Stimulated activated naive CD8-positive, alpha-beta T cell treated with anti-CD3 and anti-CD28 coated beads, Interleukin-15, Interleukin-2, amounts not matched to agents 100 ng/mL and 50 ng/mL, for 24 hours (primary cell): Measurements from ENCODE around the gene ABTB2.
"Not testable (repeated sequence)": the region's sequence is repeated elsewhere in the genome, so short reads cannot be mapped to it uniquely, and the experiment has no call there.

Source experiments
- H3K27ac Mint-ChIP-seq: one replicate; pipeline ENCODE4 v1.8.0; 2021; ENCODE audit warnings: mild to moderate bottlenecking, mixed read lengths
- H3K27me3 Mint-ChIP-seq: one replicate; pipeline ENCODE4 v1.8.0; 2021; ENCODE audit warnings: mixed read lengths
- H3K36me3 Mint-ChIP-seq: one replicate; pipeline ENCODE4 v1.8.0; 2021; ENCODE audit warnings: low read depth, mixed read lengths
- H3K4me1 Mint-ChIP-seq: one replicate; pipeline ENCODE4 v1.8.0; 2021; ENCODE audit warnings: low read depth, mixed read lengths
- H3K4me3 Mint-ChIP-seq: one replicate; pipeline ENCODE4 v1.8.0; 2021; ENCODE audit warnings: mild to moderate bottlenecking, mixed read lengths
- H3K9me3 Mint-ChIP-seq: one replicate; pipeline ENCODE4 v1.8.0; 2021; ENCODE audit warnings: mixed read lengths

ABTB2 gene

DNA sequence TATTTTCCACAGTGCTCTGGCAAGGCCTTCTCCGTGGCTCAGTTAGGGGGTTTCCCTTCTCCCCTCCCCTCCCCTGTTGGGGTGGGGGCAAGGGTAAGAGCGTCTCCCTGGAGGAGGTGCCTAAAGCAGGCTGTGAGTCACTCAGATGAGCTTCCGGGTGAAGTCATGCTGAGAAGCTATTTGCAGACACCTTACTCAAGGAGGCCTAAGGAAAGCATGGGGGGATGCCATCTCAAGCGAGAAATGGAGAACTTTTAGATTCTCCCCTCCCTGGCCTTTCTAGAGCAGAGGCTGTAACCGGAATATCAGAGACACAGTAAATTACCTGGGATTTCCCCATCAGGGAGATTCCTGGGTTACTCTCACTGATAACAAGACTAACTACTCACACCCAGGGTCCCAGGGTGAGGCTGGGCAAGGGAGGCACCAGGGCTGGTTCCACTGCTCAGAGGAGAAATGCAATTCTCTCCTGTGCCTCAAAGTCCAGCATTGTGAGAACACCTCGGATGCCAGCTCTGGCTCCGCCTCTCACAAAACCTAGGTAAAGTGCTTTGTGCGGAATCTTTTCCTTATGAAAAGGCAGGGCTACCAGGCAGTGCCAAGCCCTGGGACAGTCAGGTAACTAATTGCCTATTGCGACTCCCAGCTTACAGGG lies 123.6 kb downstream of the ABTB2 start:
- peak overlapping the region; percentile 38 for H3K4me3 Mint-ChIP-seq

DNA sequence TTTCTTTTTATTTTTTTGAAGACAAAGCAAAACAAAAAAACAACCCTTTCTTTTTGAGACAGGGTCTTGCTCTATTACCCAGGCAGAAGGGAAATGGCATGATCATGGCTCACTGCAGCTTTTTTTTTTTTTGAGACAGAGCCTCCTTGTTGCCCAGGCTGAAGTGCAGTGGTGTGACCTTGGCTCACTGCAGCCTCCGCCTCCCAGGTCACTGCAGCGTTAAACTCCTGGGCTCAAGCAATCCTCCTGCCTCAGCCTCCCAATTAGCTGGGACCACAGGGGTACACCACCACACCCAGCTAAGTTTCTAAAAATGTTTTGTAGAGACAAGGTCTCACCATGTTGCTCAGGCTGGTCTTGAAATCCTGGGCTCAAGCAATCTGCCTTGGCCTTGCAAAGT lies 124.6 kb downstream of the ABTB2 start:
- no peaks in the 10 kb centered on the region for H3K36me3 Mint-ChIP-seq
- H3K4me3 Mint-ChIP-seq, result no peak overlapping the region
- H3K4me1 Mint-ChIP-seq, result peaks cover 67% of the 10 kb centered on the region
- H3K9me3 Mint-ChIP-seq, result no peaks in the 10 kb centered on the region
- H3K27ac Mint-ChIP-seq, result no peak overlapping the region
- H3K27me3 Mint-ChIP-seq, result no peaks in the 10 kb centered on the region

More for the DNA sequence above, 123.6 kb downstream of the ABTB2 start:
- H3K36me3 Mint-ChIP-seq, result no peaks in the 10 kb centered on the region
- H3K27ac Mint-ChIP-seq, result peak overlapping the region; percentile 70
- H3K9me3 Mint-ChIP-seq, result no peaks in the 10 kb centered on the region
- peaks cover 77% of the 10 kb centered on the region for H3K4me1 Mint-ChIP-seq
- H3K27me3 Mint-ChIP-seq, result no peaks in the 10 kb centered on the region

DNA sequence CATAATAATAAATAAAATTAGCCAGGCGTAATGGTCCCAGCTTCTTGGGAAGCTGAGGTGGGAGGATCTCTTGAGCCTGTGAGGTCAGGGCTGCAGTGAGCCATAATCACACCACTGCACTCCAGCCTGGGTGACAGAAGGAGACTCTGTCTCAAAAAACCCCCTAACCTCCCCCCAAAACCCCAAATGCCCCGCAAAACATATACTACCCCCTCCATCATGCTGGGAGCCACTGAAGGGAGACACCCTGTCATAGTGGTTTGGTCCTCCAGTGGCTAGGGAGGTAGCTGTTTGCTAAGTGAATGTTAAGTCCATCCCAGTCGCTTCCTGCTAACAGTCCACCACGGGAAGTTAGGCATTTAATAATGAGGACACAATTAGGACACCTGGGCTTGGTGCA lies 125.0 kb downstream of the ABTB2 start:
- H3K27me3 Mint-ChIP-seq, result no peaks in the 10 kb centered on the region
- H3K9me3 Mint-ChIP-seq, result no peaks in the 10 kb centered on the region
- H3K27ac Mint-ChIP-seq, result peak overlapping the region; percentile 61
- peaks cover 64% of the 10 kb centered on the region for H3K4me1 Mint-ChIP-seq
- H3K36me3 Mint-ChIP-seq, result no peaks in the 10 kb centered on the region
- H3K4me3 Mint-ChIP-seq, result no peak overlapping the region

DNA sequence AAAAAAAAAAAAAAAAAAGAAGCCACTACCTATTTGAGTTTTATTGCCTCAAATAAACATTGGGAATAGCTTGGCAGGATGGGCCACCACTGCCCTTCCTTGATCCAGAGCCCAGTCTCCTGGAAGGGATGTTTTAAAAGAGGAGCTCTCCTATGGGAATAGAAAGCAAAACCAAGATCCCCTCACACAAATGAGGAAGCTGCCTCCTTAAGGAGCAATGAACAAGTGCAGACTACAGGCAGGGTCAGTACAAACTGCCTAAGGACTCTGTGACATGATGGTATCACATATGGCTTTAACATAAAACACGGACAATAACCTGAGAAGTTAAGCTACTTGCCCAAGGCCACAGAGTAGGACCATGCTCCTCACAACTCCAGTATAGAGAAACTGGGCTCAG lies 131.6 kb downstream of the ABTB2 start:
- Mint-ChIP-seq H3K4me1 (peaks cover 19% of the 10 kb centered on the region), H3K4me3 (no peak overlapping the region), H3K27me3 (no peaks in the 10 kb centered on the region), H3K27ac (no peak overlapping the region), H3K9me3 (no peaks in the 10 kb centered on the region), H3K36me3 (no peaks in the 10 kb centered on the region)

DNA sequence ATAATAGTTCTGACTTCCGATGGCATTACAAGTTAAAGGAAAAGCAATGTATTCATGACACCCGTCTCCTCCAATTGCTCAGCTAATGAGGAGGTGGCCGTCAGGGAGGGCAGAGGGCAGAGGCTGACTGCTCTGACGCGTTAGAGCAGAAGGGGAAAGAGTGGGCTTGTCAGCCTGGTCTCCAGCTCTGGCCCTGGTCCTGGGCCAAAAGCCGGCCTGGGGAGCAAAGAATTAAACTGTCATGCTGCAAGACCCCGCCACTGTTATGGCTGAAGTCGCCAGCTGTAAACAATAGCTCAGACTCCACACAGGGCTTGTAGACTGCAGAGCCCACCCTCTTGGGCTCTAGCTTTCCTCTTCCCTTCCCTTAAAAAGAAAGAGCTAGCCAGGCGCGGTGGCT lies 132.7 kb downstream of the ABTB2 start:
- Mint-ChIP-seq H3K4me1 (peaks cover 9% of the 10 kb centered on the region), H3K27ac (no peak overlapping the region), H3K4me3 (no peak overlapping the region), H3K9me3 (no peaks in the 10 kb centered on the region), H3K36me3 (no peaks in the 10 kb centered on the region), H3K27me3 (no peaks in the 10 kb centered on the region)

DNA sequence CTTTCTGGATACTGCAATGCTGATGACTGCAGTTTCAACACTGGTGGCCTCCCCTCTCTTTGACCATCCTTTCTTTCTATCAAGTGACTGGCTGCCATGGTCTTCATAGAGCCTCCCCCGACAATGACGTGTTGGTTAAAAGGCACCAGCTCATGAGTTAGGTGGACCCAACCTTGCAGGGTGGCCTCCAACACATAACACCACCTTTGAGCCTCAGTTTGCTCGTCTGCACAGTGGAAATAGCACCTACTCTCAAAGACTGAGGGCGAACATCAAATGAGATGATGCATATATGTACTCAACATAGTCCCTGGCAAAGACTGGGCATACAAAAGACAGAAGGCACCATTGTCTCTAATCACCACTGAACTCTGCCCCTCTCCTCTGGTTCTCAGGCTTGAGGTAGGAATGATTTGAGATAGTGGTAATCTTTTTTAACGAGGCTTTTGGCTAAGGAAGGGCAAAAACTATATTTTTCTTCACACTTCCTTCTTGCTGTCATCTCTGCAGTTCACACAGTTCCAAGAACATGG lies 133.3 kb downstream of the ABTB2 start:
- Mint-ChIP-seq H3K36me3 (no peaks in the 10 kb centered on the region), H3K27me3 (no peaks in the 10 kb centered on the region), H3K9me3 (no peaks in the 10 kb centered on the region), H3K4me1 (peaks cover 5% of the 10 kb centered on the region), H3K27ac (no peak overlapping the region), H3K4me3 (no peak overlapping the region)

DNA sequence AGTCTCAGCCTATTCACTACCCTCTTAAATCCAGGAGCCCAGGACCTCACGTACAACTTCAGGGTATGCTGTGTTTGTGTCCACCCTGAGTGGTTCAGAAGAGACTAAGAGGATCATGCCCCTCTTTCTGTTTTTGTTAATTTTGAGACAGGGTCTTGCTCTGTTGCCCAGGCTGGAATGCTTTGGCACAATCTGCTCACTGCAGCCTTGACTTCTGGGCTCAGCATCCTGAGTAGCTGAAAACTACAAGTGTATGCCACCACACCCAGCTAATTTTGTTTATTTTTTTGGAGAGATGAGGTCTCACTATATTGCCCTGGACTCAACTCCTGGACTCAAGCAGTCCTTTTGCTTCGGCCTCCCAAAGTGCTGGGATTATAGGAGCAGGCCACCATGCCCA lies 133.9 kb downstream of the ABTB2 start:
- no peaks in the 10 kb centered on the region for H3K36me3 Mint-ChIP-seq
- H3K9me3 Mint-ChIP-seq, result no peaks in the 10 kb centered on the region
- H3K4me1 Mint-ChIP-seq, result peaks cover 5% of the 10 kb centered on the region
- H3K27ac Mint-ChIP-seq, result no peak overlapping the region
- H3K4me3 Mint-ChIP-seq, result no peak overlapping the region
- H3K27me3 Mint-ChIP-seq, result peaks cover under 1% of the 10 kb centered on the region

DNA sequence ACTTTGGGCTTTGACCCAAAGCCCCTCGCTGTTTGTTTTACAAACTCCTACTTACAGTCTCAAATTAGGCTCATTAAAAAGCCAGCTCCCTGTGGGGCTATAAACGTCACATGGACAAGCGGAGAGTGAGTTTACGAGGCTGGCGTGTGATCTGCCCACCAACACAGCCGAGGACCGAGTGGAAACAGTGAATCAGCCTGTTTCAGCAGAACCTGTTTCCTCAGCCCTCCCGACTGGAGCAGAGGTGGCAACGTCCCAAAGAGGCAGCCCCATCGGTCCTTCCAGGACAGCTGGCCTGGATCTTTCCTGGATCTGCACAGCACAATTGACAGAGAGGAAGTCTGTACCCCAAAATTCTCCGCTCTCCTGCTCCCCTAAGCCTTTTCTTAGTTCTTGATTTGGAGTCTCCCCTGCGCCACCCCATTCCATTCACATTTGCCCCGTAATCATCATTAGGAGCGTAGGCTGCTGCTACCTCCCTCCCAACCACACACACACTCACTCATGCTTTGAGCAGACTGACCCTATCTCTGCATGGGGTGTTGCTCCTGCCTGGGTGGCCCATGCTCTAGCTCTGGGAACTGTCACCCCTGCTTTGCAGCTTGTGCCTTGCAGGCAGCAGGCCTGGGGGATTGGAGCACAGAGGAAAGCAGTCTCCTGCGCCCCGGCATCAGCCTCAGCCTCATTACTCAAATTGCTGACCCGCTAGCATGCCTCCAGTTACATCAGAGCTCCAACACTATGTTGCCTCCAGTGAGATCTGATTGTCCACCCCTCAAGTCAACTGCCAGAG lies 134.6 kb downstream of the ABTB2 start:
- H3K27me3 Mint-ChIP-seq, result peaks cover 3% of the 10 kb centered on the region
- H3K4me1 Mint-ChIP-seq, result peaks cover 5% of the 10 kb centered on the region
- no peak overlapping the region for H3K4me3 Mint-ChIP-seq
- H3K9me3 Mint-ChIP-seq, result no peaks in the 10 kb centered on the region
- no peaks in the 10 kb centered on the region for H3K36me3 Mint-ChIP-seq
- H3K27ac Mint-ChIP-seq, result no peak overlapping the region

DNA sequence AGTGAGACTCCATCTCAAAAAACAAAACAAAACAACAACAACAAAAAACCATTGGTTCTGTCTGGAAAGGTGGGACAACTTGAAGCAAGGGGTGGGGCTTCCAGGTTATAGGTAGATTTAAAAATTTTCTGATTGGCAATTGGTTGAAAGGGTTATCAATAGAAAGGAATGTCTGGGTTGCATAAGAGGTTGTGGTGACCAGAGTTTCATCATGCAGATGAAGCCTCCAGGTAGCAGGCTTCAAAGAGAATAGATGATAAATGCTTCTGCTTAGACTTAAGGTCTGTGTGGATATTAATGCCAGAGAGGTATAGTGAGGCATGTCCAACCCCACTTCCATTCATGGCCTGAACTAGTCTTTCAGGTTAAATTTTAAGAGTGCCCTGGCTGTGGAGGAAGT lies 135.8 kb downstream of the ABTB2 start:
- H3K4me3 Mint-ChIP-seq, result no peak overlapping the region
- H3K36me3 Mint-ChIP-seq, result no peaks in the 10 kb centered on the region
- peaks cover 3% of the 10 kb centered on the region for H3K27me3 Mint-ChIP-seq
- peaks cover 5% of the 10 kb centered on the region for H3K4me1 Mint-ChIP-seq
- H3K27ac Mint-ChIP-seq, result no peak overlapping the region
- no peaks in the 10 kb centered on the region for H3K9me3 Mint-ChIP-seq

DNA sequence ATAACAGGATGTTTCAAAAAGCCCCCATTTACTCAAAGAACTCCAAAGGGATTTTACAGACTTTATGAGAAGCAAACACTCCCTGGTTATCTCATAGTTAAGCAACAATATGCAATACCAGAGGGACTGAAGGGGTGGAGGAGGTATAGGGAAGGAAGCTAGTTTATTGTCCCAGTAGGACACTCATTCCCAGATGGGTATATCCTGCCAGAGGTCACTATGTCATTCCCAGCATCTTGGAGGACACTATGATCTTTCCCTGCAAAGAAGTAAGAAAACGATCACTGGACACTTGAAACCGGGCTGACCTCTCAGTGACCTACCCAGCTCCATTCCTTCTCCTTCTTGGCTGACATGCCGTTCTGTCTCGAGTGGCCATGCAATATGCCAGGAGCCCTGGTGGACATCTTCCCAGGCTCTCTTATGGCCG lies 137.9 kb downstream of the ABTB2 start:
- Mint-ChIP-seq H3K36me3 (no peaks in the 10 kb centered on the region), H3K27me3 (peaks cover 3% of the 10 kb centered on the region), H3K27ac (no peak overlapping the region), H3K4me3 (no peak overlapping the region), H3K9me3 (no peaks in the 10 kb centered on the region), H3K4me1 (peaks cover 16% of the 10 kb centered on the region)

DNA sequence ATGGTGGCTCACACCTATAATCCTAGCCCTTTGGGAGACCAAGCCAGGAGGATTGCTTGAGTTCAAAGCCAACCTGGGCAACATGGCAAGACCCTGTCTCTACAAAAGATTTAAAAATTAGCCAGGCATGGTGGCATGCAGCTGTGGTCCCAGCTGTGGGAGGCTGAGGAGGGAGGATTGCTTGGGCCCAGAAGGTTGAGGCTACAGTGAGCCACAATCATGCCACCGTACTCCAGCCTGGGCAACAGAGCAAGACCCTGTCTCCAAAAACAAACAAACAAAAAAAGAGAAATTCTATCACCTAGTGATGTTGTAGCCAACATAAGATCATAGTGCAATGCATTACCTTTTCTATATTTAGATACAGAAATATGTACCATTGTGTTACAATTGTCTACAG lies 138.5 kb downstream of the ABTB2 start:
- H3K27me3 Mint-ChIP-seq, result peaks cover 3% of the 10 kb centered on the region
- H3K27ac Mint-ChIP-seq, result no peak overlapping the region
- H3K36me3 Mint-ChIP-seq, result no peaks in the 10 kb centered on the region
- H3K4me3 Mint-ChIP-seq, result no peak overlapping the region
- H3K9me3 Mint-ChIP-seq, result no peaks in the 10 kb centered on the region
- peaks cover 22% of the 10 kb centered on the region for H3K4me1 Mint-ChIP-seq

DNA sequence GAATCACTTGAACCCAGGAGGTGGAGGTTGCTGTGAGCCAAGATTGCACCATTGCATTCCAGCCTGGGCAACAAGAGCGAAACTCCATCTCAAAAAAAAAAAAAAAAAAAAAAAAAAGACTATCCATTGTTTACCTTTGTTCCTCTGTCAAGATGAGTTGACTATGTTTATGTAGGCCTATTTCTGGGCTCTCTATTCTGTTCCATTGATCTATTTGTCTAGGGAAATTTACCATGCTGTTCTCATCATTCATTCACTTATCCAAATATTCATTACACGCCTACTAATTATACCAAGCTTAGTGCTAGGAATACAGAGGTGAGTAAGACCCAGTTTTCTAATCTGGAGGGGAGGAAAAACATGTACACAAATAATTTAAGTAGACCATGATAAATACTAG lies 139.1 kb downstream of the ABTB2 start:
- not testable (repeated sequence) for H3K4me3 Mint-ChIP-seq, H3K27ac Mint-ChIP-seq, H3K9me3 Mint-ChIP-seq, H3K36me3 Mint-ChIP-seq, H3K27me3 Mint-ChIP-seq
- peaks cover 28% of the 10 kb centered on the region for H3K4me1 Mint-ChIP-seq

DNA sequence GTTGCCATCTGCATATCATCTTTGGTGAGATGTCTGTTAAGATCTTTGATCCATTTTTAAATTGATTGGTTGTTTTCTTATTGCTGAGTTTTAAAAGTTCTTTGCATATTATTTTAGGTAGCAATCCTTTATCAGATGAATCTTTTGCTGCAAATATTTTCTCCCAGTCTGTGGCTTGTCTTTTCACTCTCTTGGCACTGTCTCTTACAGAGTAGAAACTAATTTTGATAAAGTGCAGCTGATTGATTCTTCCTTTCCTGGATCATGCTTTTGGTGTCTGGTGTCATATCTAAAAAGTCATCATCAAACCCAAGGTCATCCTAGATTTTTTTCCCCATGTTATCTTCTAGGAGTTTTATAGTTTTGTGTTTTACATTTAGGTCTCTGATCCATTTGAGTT lies 139.7 kb downstream of the ABTB2 start:
- Mint-ChIP-seq H3K4me3 (no peak overlapping the region), H3K27ac (no peak overlapping the region), H3K36me3 (no peaks in the 10 kb centered on the region), H3K9me3 (no peaks in the 10 kb centered on the region), H3K4me1 (peaks cover 29% of the 10 kb centered on the region), H3K27me3 (peaks cover 3% of the 10 kb centered on the region)

DNA sequence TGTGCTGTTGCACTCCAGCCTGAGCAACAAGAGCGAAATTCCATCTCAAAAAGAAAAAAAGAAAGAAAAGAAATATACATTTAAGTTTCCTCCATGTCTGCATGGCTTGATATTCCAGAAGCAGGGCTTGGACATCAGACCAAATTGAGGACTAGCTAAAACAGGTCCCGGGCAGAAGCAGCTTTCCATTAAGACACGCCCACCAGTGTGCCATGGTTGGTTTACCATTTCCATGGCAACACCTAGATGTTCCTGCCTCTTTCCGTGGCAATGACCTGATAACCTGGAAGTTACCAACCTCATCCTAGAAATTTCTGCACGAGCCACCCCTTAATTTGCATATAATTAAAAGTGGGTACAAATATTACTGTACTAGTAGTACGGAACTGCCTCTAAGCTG lies 141.1 kb downstream of the ABTB2 start:
- Mint-ChIP-seq H3K27ac (no peak overlapping the region), H3K36me3 (no peaks in the 10 kb centered on the region), H3K9me3 (no peaks in the 10 kb centered on the region), H3K27me3 (peaks cover 3% of the 10 kb centered on the region), H3K4me1 (peaks cover 29% of the 10 kb centered on the region), H3K4me3 (no peak overlapping the region)

DNA sequence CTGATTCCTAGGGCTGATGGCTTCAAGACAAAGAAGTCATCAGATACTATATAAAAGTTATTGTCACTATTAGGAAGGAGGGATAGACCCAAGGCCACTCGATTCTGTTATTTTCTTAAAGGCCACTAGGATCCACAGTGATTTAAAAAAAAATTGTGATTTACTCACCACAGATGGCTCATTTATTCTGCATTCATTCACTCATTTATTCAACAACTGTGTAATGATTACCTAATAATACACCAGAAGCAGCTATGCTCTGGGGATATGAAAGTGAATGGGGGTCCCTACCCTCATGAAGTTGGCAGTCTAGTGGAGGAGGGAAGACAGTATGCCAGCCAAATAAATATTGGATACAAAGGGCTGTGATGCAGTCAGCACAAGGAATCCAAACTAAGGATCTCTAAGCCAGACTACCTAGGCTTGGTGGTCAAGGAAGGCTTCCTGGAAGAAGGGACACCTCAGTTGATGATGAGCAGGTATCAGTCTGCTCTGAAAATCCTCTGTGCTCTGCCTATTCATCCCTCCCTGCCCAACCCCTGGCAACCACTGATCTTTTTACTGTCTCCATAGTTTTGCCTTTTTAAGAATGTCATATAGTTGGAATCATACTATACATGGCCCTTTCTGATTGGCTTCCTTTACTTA lies 141.9 kb downstream of the ABTB2 start:
- Mint-ChIP-seq H3K36me3 (no peaks in the 10 kb centered on the region), H3K4me3 (no peak overlapping the region), H3K27ac (no peak overlapping the region), H3K27me3 (peaks cover 3% of the 10 kb centered on the region), H3K9me3 (no peaks in the 10 kb centered on the region), H3K4me1 (peaks cover 29% of the 10 kb centered on the region)
